AG09309 (cell line): ENCODE measurements around the gene TP53BP2.

Source experiments
- DNase-seq: peaks from one replicate; pipeline ENCODE4 v3.0.0-alpha.2; 2010; ENCODE audit warnings: low read depth
- H3K4me3 ChIP-seq: 2 replicates; pipeline ENCODE4 v1.5.1; 2011; ENCODE audit warnings: mild to moderate bottlenecking, low read depth, low read length, moderate library complexity; ENCODE audit not compliant: control insufficient read depth
- TF ChIP-seq, protein P1 (sequence below): IDR thresholded peaks from 2 replicates; pipeline ENCODE4 v1.5.1; 2011; ENCODE audit warnings: mild to moderate bottlenecking, low read depth, low read length, inconsistent platforms; ENCODE audit not compliant: insufficient read depth, control insufficient read depth; ENCODE audit errors: missing control alignments

The TP53BP2 gene

DNA sequence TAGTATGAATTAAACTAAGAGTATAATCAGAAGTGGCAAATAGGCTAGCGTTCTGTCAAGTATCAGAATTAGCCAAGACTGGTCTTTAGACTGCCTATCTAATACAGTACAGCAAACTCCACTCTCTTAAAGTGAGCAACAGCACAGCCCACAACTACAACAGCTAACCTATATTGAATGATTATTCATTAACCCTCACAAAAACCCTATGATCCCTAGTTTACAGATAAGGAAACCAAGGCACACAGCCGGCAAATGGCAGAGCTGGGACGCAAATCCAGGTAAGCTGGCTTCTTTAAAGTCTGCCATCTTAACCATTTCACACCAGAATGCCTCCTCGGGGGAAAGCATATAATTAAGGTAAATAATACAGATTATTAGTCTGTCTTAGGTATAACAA, 52.0 kb downstream of the TP53BP2 start:
- DNase-seq = no peak
- TF ChIP-seq, protein P1, sequence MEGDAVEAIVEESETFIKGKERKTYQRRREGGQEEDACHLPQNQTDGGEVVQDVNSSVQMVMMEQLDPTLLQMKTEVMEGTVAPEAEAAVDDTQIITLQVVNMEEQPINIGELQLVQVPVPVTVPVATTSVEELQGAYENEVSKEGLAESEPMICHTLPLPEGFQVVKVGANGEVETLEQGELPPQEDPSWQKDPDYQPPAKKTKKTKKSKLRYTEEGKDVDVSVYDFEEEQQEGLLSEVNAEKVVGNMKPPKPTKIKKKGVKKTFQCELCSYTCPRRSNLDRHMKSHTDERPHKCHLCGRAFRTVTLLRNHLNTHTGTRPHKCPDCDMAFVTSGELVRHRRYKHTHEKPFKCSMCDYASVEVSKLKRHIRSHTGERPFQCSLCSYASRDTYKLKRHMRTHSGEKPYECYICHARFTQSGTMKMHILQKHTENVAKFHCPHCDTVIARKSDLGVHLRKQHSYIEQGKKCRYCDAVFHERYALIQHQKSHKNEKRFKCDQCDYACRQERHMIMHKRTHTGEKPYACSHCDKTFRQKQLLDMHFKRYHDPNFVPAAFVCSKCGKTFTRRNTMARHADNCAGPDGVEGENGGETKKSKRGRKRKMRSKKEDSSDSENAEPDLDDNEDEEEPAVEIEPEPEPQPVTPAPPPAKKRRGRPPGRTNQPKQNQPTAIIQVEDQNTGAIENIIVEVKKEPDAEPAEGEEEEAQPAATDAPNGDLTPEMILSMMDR = no peak
- no peak overlapping the region for H3K4me3 ChIP-seq

DNA sequence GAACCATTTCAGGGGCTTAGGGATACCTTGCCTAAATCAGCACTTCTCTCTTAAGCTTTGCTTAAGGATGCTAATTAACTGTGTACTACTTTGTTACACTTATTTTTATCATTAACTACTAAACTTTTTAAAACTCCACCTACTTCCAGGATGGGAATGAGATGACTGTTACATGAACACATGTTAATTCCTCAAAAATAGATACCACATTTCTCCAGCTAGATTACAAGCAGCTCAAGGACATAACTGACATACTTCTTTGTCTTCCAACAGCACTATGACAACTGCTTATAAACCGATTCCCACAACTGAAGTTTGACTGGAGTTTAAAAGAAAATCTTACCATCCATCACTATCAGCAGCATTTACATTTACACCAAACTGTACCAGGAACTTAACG, 53.7 kb downstream of the TP53BP2 start:
- TF ChIP-seq, protein P1 = no peak

DNA sequence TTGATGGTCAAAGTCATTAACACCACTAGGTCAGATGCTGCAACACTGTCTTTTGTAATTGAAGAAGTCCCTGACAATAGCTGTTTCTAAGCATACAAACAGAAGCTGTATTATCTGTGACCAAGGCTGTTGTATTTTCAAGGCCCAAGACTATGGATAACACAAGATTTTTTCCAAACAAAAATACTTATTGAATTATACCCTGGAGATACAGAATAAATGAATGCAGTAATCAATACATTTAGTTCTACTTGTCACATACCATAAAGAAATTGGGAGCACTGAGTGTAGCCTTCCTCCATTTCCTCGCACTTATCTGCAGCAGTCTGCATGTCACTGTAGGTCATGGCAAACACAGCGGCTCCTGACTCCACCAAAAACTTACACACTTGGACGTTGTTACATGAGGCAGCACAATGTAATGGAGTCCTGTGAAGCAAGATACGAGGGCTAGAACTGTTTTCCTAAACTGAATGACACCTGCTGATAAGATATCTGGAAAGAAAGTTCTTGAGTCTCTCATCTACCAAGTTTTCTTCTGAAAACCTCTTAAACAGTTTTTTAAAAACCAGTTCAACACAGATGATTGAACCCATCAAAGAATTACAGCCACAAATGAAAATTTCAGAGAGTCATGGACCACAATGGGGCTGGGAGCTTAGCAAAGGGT, 56.9 kb downstream of the TP53BP2 start:
- DNase-seq = no peak
- no peak overlapping the region for H3K4me3 ChIP-seq
- TF ChIP-seq, protein P1 = no peak

More for the DNA sequence above, 53.7 kb downstream of the TP53BP2 start:
- DNase-seq = no peak
- H3K4me3 ChIP-seq = no peak overlapping the region

DNA sequence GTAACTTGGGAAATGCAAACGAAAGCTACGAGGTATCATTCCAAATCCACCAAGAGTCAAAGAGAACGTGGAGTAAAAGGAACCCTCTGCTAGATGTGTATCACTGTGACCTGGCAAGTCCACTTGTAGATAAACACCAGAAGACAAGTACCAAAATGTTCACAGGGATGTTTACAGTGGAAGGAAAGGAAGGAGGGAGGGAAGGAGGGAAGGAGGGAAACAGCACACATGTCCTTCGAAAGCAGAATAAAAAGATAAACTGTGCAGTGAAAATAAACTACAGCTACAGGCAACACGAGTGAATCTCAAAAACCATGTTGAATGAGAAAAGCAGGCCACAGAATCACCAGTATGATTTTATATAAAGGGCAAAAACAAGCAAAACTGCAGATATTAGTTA, 59.9 kb downstream of the TP53BP2 start:
- DNase-seq = no peak
- H3K4me3 ChIP-seq = no peak overlapping the region
- TF ChIP-seq, protein P1 = no peak

DNA sequence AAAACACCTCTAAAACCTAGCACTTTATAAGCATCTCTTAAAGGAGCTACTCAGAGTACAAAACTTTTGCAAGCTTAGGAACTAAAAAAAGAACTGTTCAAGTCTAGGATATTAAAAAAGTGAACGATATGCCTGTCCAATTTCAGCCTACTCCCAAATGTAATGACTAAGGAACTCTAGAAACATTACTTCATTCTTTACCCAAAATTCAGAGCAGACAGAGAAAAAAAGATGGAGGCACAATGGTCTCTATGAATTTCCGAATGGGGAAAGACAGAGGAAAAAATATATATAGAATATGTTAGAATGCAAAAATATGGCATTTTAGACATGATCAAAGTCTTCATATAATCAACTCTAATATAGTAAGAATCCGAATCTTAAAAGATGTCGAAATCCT, 61.2 kb downstream of the TP53BP2 start:
- DNase-seq = no peak
- TF ChIP-seq, protein P1 = no peak

DNA sequence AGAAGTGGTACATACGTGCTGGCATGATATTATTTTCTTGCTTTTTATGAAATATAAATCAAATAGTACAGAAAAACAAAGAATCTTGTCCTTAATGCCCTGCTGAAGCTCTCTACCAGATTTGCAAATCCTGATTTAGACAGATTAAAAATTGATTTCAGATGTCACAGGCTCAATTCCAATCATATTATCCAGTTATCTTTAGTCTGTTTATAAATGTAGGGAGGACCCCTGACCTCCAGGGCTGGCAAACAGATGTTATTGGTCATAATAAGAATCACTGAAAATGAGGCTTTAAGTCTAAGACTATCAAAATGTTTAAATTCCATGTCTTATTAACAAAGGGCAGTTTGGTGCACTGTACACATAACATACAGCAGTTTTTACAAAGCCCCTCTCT, 62.1 kb downstream of the TP53BP2 start:
- no peak for DNase-seq
- TF ChIP-seq, protein P1 = no peak
- no peak overlapping the region for H3K4me3 ChIP-seq

More for the DNA sequence above, 61.2 kb downstream of the TP53BP2 start:
- H3K4me3 ChIP-seq = no peak overlapping the region
